ENCODE measurements around the gene EEF1AKMT3.

GRCh38 chr12:57806677-57807076 lies 34.3 kb downstream of the EEF1AKMT3 start:
- TF ChIP-seq EZH2 (optimal IDR thresholded peaks at IDR 0.05; ENCODE audit: low read depth, low read length) (no peak), CTCF (IDR thresholded peaks at IDR 0.05; ENCODE audit: low read length) (no peak), EZH2phosphoT487 (IDR thresholded peaks at IDR 0.05; ENCODE audit: low read length) (no peak)

Data from MM.1S (cell line).